ENCODE data around the gene ATP5F1D. TPM values are rescaled to one million over a fixed set of nuclear protein-coding genes. Genes with fewer than 3 reads are reported as not detected.

ATP5F1D gene
- total and polyA plus RNA-seq, 2 of the 8 experiments (the other 6 are each of a cell fraction or from before 2014, with no cell fraction given), result 174 to 249 TPM

DNA sequence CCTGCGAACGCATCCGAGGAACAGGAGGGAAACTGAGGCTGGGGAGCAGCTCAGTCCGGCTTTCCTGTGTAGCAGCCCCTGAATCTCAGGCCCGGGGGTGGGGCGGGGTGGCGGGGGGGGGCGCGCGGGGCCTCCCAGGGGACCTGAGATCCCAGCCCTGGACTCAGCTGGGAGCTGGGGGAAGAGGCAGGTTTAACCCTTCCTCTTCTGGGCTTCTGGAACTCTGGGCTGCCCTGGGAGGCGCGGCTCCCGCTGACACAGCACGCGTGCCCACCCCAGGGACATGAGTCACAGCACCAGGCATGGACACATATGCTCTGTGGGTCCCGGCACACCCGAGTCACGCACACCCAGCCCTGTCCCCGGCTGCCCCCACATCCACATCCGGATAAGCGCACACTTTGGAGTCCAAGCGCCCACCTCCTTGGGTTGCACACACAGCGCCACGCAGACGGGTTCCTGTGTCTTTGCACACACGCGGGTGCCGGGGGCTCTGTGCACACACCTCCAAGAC lies 24.1 kb downstream of the ATP5F1D start:
- H3K79me1 ChIP-seq (ENCODE audit: low read depth, low read length), result no peaks in the 10 kb centered on the region; the same call in 1 of the 2 replicates
- no peak overlapping the region for H3K14ac ChIP-seq (ENCODE audit: insufficient read length)
- peaks cover 2 to 10% of the 10 kb centered on the region in 2 experiments for H4K20me1 ChIP-seq (replicated peaks in 1 of 2; ENCODE audit: control insufficient read depth in 1 of 2, insufficient read depth in 2 of 2, low read length in 2 of 2)
- peak overlapping the region; percentile 92 for H3K4ac ChIP-seq (replicated peaks; ENCODE audit: insufficient read length, low read depth, low read length)
- H3K4me2 ChIP-seq (ENCODE audit: insufficient read depth in 1 of 2, low read depth in 2 of 2, low read length in 2 of 2), result peak overlapping the region; percentile 82 to 83
- peak overlapping the region; percentile 69 for H3K56ac ChIP-seq (replicated peaks; ENCODE audit: insufficient read length, low read depth, low read length)
- H3K27me3 ChIP-seq (replicated peaks in 1 of 4; ENCODE audit: control insufficient read depth in 3 of 4, extremely low read depth in 1 of 4, insufficient read depth in 3 of 4, low read length in 3 of 4), result peaks cover 0 to 10% (median 5%) of the 10 kb centered on the region in 4 experiments; a peak in 4 of 7 replicates
- H3K4me1 ChIP-seq (replicated peaks in 1 of 4; ENCODE audit: control insufficient read depth in 3 of 4, insufficient read depth in 4 of 4, low read length in 3 of 4), result peaks cover 4 to 63% (median 46%) of the 10 kb centered on the region in 4 experiments
- peaks cover 35% of the 10 kb centered on the region; the same call in 1 of the 2 replicates for H3K23me2 ChIP-seq (ENCODE audit: low read depth, low read length)
- WGBS, 2 experiments (ENCODE audit: extremely low coverage in 1 of 2, insufficient coverage in 1 of 2, insufficient read length in 1 of 2, insufficient replicate concordance in 2 of 2, low coverage in 1 of 2, low lambda C conversion rate in 2 of 2, missing lambda C conversion rate in 1 of 2), result 11% methylated on average over 19 of the region's 28 CpGs; no CpG with 5 or more reads in 1 of the 2 experiments
- H3K79me2 ChIP-seq (ENCODE audit: control insufficient read depth in 1 of 2, insufficient read depth in 2 of 2, low read length in 2 of 2), result peaks cover 5 to 11% of the 10 kb centered on the region in 2 experiments
- H3K9me3 ChIP-seq (ENCODE audit: insufficient read depth in 2 of 2, low read depth in 1 of 2, low read length in 1 of 2), result no peaks in the 10 kb centered on the region
- peak overlapping the region; percentile 95 for H2BK120ac ChIP-seq (replicated peaks; ENCODE audit: low read depth, low read length)
- no peak for FAIRE-seq
- H2BK15ac ChIP-seq (ENCODE audit: low read length), result peak overlapping the region; percentile 100; the same call in 1 of the 2 replicates
- peak overlapping the region; percentile 99 for H4K91ac ChIP-seq (replicated peaks; ENCODE audit: insufficient read length, low read length)
- no peak for DNase-seq (ENCODE audit: low read depth in 1 of 2, low spot score in 2 of 2)
- H3K9ac ChIP-seq (replicated peaks in 1 of 4; ENCODE audit: extremely low read depth in 1 of 4, low read depth in 3 of 4, low read length in 3 of 4), result peak overlapping the region in 2 of 4 experiments; percentile 25 to 38; a peak in 3 of 7 replicates
- peak overlapping the region; percentile 38 to 61 (median 48) for H3K4me3 ChIP-seq (ENCODE audit: extremely low read depth in 1 of 4, insufficient read depth in 2 of 4, low read depth in 3 of 4, low read length in 4 of 4)
- H3K23ac ChIP-seq (ENCODE audit: insufficient read length), result no peak overlapping the region
- H3K18ac ChIP-seq (ENCODE audit: extremely low read depth, low read length), result peak overlapping the region; percentile 93
- peak overlapping the region; percentile 98 for H2BK5ac ChIP-seq (ENCODE audit: low read depth, low read length)
- no peak overlapping the region; the same call in 1 of the 2 replicates for H4K8ac ChIP-seq (ENCODE audit: extremely low read depth, insufficient read depth, low read length)
- H3K36me3 ChIP-seq (ENCODE audit: control insufficient read depth in 2 of 4, insufficient read depth in 4 of 4, low read length in 3 of 4), result peaks cover 0 to 3% (median 2%) of the 10 kb centered on the region in 4 experiments; a peak in 1 of 8 replicates
- no peak overlapping the region for H3K27ac ChIP-seq (ENCODE audit: low read depth, low read length)
- ChIA-PET CTCF (ENCODE audit: partially characterized antibody) (interaction anchor here (0.6 to 15.9 kb wide), 13 partner anchors 10 to 239 kb away, joined by 3 to 212 read pairs (median 4); partner anchors contain the start of genes ATP5F1D and CNN2), POLR2A (ENCODE audit: partially characterized antibody) (interaction anchor here (1.1 to 19.4 kb wide), 11 partner anchors 10 to 258 kb away, joined by 3 to 456 read pairs (median 4); partner anchors contain the start of genes ARHGAP45, ATP5F1D, CBARP and FAM174C)
- peak overlapping the region; percentile 99; the same call in 1 of the 2 replicates for H2BK12ac ChIP-seq (ENCODE audit: low read depth, low read length)
- H2AFZ ChIP-seq (ENCODE audit: low read length), result no peak overlapping the region
- peak overlapping the region; percentile 80; the same call in 1 of the 2 replicates for H2BK20ac ChIP-seq (ENCODE audit: low read length)
- H2AK5ac ChIP-seq (ENCODE audit: low read depth, low read length), result peak overlapping the region; percentile 87
- peak overlapping the region; percentile 89 for H4K5ac ChIP-seq (ENCODE audit: insufficient read length, low read depth, low read length)
- TF ChIP-seq CTBP2 (IDR thresholded peaks at IDR 0.05; ENCODE audit: borderline replicate concordance, insufficient read depth, insufficient read length, low read length), result no peak
- TF ChIP-seq POLR2A (IDR thresholded peaks at IDR 0.05; ENCODE audit: control extremely low read depth in 1 of 2, low read depth in 2 of 2, low read length in 2 of 2), result peak in 1 of 2 experiments; percentile 31; a peak in 1 of 3 replicates
- TF ChIP-seq BACH1 (IDR thresholded peaks at IDR 0.05; ENCODE audit: low read length), result no peak
- TF ChIP-seq RXRA (IDR thresholded peaks at IDR 0.05; ENCODE audit: insufficient read depth, low read depth, low read length), result no peak
- no peak for TF ChIP-seq TBP (IDR thresholded peaks at IDR 0.05; ENCODE audit: low read depth, low read length)
- TF ChIP-seq SP1 (IDR thresholded peaks at IDR 0.05; ENCODE audit: low read depth, low read length), result no peak
- no peak for TF ChIP-seq BRCA1 (IDR thresholded peaks at IDR 0.05; ENCODE audit: low read depth, low read length)
- no peak for TF ChIP-seq RBBP5 (IDR thresholded peaks at IDR 0.05; ENCODE audit: borderline replicate concordance, low read depth, low read length)
- TF ChIP-seq, protein P1, sequence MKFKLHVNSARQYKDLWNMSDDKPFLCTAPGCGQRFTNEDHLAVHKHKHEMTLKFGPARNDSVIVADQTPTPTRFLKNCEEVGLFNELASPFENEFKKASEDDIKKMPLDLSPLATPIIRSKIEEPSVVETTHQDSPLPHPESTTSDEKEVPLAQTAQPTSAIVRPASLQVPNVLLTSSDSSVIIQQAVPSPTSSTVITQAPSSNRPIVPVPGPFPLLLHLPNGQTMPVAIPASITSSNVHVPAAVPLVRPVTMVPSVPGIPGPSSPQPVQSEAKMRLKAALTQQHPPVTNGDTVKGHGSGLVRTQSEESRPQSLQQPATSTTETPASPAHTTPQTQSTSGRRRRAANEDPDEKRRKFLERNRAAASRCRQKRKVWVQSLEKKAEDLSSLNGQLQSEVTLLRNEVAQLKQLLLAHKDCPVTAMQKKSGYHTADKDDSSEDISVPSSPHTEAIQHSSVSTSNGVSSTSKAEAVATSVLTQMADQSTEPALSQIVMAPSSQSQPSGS (IDR thresholded peaks at IDR 0.05; ENCODE audit: low read length), result no peak
- peak; percentile 42 for TF ChIP-seq EZH2 (IDR thresholded peaks at IDR 0.05; ENCODE audit: low read depth, low read length, severe bottlenecking)

Measured in H1 (cell line).